ENCODE results near the gene EDRF1.
A peak's percentile ranks its signal among the peaks of the same experiment; 100 is the strongest.

The EDRF1 gene

GRCh38 chr10:125719173-125720001 lies at the start of gene EDRF1:
Gene EDRF1, plus strand, starts transcription at chr10:125719709. Its CDS starts 99 bp downstream, at chr10:125719808.
- no peaks in the 10 kb centered on the region for H3K27me3 ChIP-seq (ENCODE audit: control insufficient read depth, low read length)
- H3K4me2 ChIP-seq (ENCODE audit: low read length) = peak within 1 kb of the TSS; percentile 77
- H3K9me2 ChIP-seq (replicated peaks; ENCODE audit: control insufficient read depth, low read length) = no peaks in the 10 kb centered on the region
- peaks cover 24% of the 10 kb centered on the region for H3K4me1 ChIP-seq (ENCODE audit: control insufficient read depth, low read length)
- H3K79me2 ChIP-seq (ENCODE audit: control insufficient read depth, low read length) = peaks cover 42% of the 10 kb centered on the region
- no peaks in the 10 kb centered on the region for H3F3A ChIP-seq (ENCODE audit: control insufficient read depth, insufficient read depth)
- H3K27ac ChIP-seq (ENCODE audit: low read depth, low read length) = peak within 1 kb of the TSS; percentile 49
- H3K36me3 ChIP-seq (ENCODE audit: control insufficient read depth, low read length) = peaks cover 46% of the 10 kb centered on the region
- no peak for TF ChIP-seq EZH2phosphoT487 (IDR thresholded peaks at IDR 0.05; ENCODE audit: borderline replicate concordance, low read length)
- TF ChIP-seq, protein P1, sequence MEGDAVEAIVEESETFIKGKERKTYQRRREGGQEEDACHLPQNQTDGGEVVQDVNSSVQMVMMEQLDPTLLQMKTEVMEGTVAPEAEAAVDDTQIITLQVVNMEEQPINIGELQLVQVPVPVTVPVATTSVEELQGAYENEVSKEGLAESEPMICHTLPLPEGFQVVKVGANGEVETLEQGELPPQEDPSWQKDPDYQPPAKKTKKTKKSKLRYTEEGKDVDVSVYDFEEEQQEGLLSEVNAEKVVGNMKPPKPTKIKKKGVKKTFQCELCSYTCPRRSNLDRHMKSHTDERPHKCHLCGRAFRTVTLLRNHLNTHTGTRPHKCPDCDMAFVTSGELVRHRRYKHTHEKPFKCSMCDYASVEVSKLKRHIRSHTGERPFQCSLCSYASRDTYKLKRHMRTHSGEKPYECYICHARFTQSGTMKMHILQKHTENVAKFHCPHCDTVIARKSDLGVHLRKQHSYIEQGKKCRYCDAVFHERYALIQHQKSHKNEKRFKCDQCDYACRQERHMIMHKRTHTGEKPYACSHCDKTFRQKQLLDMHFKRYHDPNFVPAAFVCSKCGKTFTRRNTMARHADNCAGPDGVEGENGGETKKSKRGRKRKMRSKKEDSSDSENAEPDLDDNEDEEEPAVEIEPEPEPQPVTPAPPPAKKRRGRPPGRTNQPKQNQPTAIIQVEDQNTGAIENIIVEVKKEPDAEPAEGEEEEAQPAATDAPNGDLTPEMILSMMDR (IDR thresholded peaks at IDR 0.05; ENCODE audit: low read depth, low read length, poor library complexity, severe bottlenecking) = no peak
- no peaks in the 10 kb centered on the region for H3K9me3 ChIP-seq (ENCODE audit: control insufficient read depth, insufficient read depth, low read length)
- peak within 1 kb of the TSS; percentile 89 for H3K4me3 ChIP-seq (ENCODE audit: low read length)
- no peaks in the 10 kb centered on the region for H4K20me1 ChIP-seq (ENCODE audit: control insufficient read depth, insufficient read depth, low read depth, low read length)

GRCh38 chr10:125672884-125673283 lies 46.6 kb upstream of the EDRF1 start:
- H3K4me2 ChIP-seq (ENCODE audit: low read length) = no peak overlapping the region
- H4K20me1 ChIP-seq (ENCODE audit: control insufficient read depth, insufficient read depth, low read depth, low read length) = no peaks in the 10 kb centered on the region
- H3K79me2 ChIP-seq (ENCODE audit: control insufficient read depth, low read length) = no peaks in the 10 kb centered on the region
- no peaks in the 10 kb centered on the region for H3K27me3 ChIP-seq (ENCODE audit: control insufficient read depth, low read length)
- H3K9me2 ChIP-seq (replicated peaks; ENCODE audit: control insufficient read depth, low read length) = no peaks in the 10 kb centered on the region
- no peaks in the 10 kb centered on the region for H3K4me1 ChIP-seq (ENCODE audit: control insufficient read depth, low read length)
- no peak overlapping the region for H3K4me3 ChIP-seq (ENCODE audit: low read length)
- H3K36me3 ChIP-seq (ENCODE audit: control insufficient read depth, low read length) = no peaks in the 10 kb centered on the region
- H3K27ac ChIP-seq (ENCODE audit: low read depth, low read length) = no peak overlapping the region
- H3F3A ChIP-seq (ENCODE audit: control insufficient read depth, insufficient read depth) = no peaks in the 10 kb centered on the region
- no peaks in the 10 kb centered on the region; the same call in 1 of the 2 replicates for H3K9me3 ChIP-seq (ENCODE audit: control insufficient read depth, insufficient read depth, low read length)
- TF ChIP-seq, protein P1 (IDR thresholded peaks at IDR 0.05; ENCODE audit: low read depth, low read length, poor library complexity, severe bottlenecking) = no peak
- TF ChIP-seq EZH2phosphoT487 (IDR thresholded peaks at IDR 0.05; ENCODE audit: borderline replicate concordance, low read length) = no peak

DNA sequence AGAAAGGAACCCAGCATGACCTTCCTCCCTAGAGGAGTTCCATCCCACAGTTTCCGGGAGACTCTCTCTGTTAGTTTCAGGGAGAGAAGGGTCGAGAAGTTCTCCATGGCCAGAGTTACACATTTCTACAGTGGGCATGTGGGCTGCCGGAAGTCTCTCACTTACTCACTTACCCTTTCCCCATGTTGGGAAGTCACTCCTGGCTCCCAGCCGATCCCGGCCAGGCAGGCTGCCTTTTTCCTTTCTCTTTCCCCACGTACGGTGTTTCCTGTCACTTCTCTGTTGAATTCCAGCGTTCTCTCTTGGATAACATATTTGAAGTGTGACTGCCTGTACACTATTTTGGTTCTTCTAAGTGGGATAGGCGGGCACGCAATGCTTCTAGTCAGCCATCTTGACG lies 40.1 kb upstream of the EDRF1 start:
- Histone ChIP-seq H3K36me3 (ENCODE audit: control insufficient read depth, low read length) (no peaks in the 10 kb centered on the region), H3K4me1 (ENCODE audit: control insufficient read depth, low read length) (no peaks in the 10 kb centered on the region), H3K4me2 (ENCODE audit: low read length) (no peak overlapping the region), H3K4me3 (ENCODE audit: low read length) (no peak overlapping the region), H3F3A (ENCODE audit: control insufficient read depth, insufficient read depth) (no peaks in the 10 kb centered on the region), H3K9me2 (replicated peaks; ENCODE audit: control insufficient read depth, low read length) (no peaks in the 10 kb centered on the region), H3K27ac (ENCODE audit: low read depth, low read length) (no peak overlapping the region), H3K9me3 (ENCODE audit: control insufficient read depth, insufficient read depth, low read length) (no peaks in the 10 kb centered on the region; the same call in 1 of the 2 replicates), H4K20me1 (ENCODE audit: control insufficient read depth, insufficient read depth, low read depth, low read length) (no peaks in the 10 kb centered on the region), H3K27me3 (ENCODE audit: control insufficient read depth, low read length) (no peaks in the 10 kb centered on the region), H3K79me2 (ENCODE audit: control insufficient read depth, low read length) (no peaks in the 10 kb centered on the region)
- no peak for TF ChIP-seq EZH2phosphoT487 (IDR thresholded peaks at IDR 0.05; ENCODE audit: borderline replicate concordance, low read length)
- TF ChIP-seq, protein P1 (IDR thresholded peaks at IDR 0.05; ENCODE audit: low read depth, low read length, poor library complexity, severe bottlenecking) = no peak

All from DOHH2 (cell line).